ENCODE results near the gene UBE2H. TPM values are rescaled to one million over a fixed set of nuclear protein-coding genes. Genes with fewer than 3 reads are reported as not detected.

Gene UBE2H
- total RNA-seq, 1 experiment from 2014 or later: 75.1 TPM

GRCh38 chr7:129918922-129919321 is 33.8 kb downstream of the UBE2H start:
- Histone ChIP-seq H2BK12ac (ENCODE audit: insufficient read length, low read depth, low read length) (no peak overlapping the region), H3K4me2 (ENCODE audit: insufficient read depth, insufficient read length, low read length) (no peak overlapping the region), H3K27ac (ENCODE audit: insufficient read length, low read depth, low read length) (no peak overlapping the region), H4K8ac (replicated peaks; ENCODE audit: insufficient read length, low read depth, low read length) (no peak overlapping the region), H3K56ac (ENCODE audit: insufficient read length, low read depth, low read length) (no peak overlapping the region), H4K20me1 (ENCODE audit: control insufficient read depth, insufficient read depth, insufficient read length) (no peaks in the 10 kb centered on the region), H3K79me1 (ENCODE audit: insufficient read depth, low read depth, low read length, poor library complexity, severe bottlenecking) (peaks cover 7% of the 10 kb centered on the region), H3K23me2 (ENCODE audit: insufficient read length, low read depth, low read length, poor library complexity, severe bottlenecking) (no peaks in the 10 kb centered on the region), H2BK120ac (ENCODE audit: low read depth, low read length, poor library complexity, severe bottlenecking) (no peak overlapping the region), H2AFZ (ENCODE audit: low read length) (no peak overlapping the region), H3K14ac (ENCODE audit: insufficient read depth, low read length) (no peak overlapping the region), H3K9me3 (ENCODE audit: control insufficient read depth, low read depth, low read length) (no peaks in the 10 kb centered on the region), H3K18ac (ENCODE audit: insufficient read length, low read depth, low read length) (no peak overlapping the region), H2AK5ac (ENCODE audit: insufficient read length, low read length) (no peak overlapping the region), H2BK15ac (ENCODE audit: low read depth, low read length) (no peak overlapping the region), H3K4ac (ENCODE audit: low read depth, low read length) (no peak overlapping the region), H3K23ac (ENCODE audit: insufficient read length, low read depth, low read length) (no peak overlapping the region), H4K91ac (ENCODE audit: insufficient read length, low read depth, low read length) (no peak overlapping the region), H3T11ph (ENCODE audit: low read length) (no peak overlapping the region), H3K4me1 (ENCODE audit: insufficient read depth, low read length) (peaks cover 3% of the 10 kb centered on the region; the same call in 1 of the 2 replicates), H3K27me3 (ENCODE audit: insufficient read depth, low read length) (no peaks in the 10 kb centered on the region), H2BK5ac (ENCODE audit: insufficient read length, low read length) (no peak overlapping the region), H3K79me2 (ENCODE audit: insufficient read depth, low read length) (peaks cover 9% of the 10 kb centered on the region; the same call in 1 of the 2 replicates), H3K9ac (ENCODE audit: extremely low read depth, insufficient read length, low read length) (no peak overlapping the region), H2BK20ac (ENCODE audit: low read depth, low read length, poor library complexity, severe bottlenecking) (no peak overlapping the region), H4K5ac (ENCODE audit: insufficient read length, low read depth, low read length) (no peak overlapping the region)
- no peaks in the 10 kb centered on the region for H3K9me3 Mint-ChIP-seq
- no peak for DNase-seq
- peaks cover 6 to 24% (median 23%) of the 10 kb centered on the region in 3 experiments for H3K36me3 Mint-ChIP-seq (ENCODE audit: insufficient read depth in 1 of 3, low read depth in 3 of 3)
- no peak overlapping the region for H3K4me3 Mint-ChIP-seq
- H3K4me1 Mint-ChIP-seq: peaks cover 25 to 31% of the 10 kb centered on the region in 2 experiments
- no peak for TF ChIP-seq CTCF (conservative IDR thresholded peaks at IDR 0.05)
- no peaks in the 10 kb centered on the region for H3K27me3 Mint-ChIP-seq (ENCODE audit: low read depth)
- no CpG with 5 or more reads among the region's 5 CpGs for WGBS (ENCODE audit: extremely low coverage, insufficient read length, low lambda C conversion rate)
- peak overlapping the region in 1 of 3 experiments; percentile 71; a peak in 2 of 7 replicates for H3K27ac Mint-ChIP-seq
